Upper lobe of right lung (tissue), 1 donor: ENCODE results near the gene NINJ2. TPM values are rescaled to one million over a fixed set of nuclear protein-coding genes. Genes with fewer than 3 reads are reported as not detected.

ENCODE experiments used
- ATAC-seq: fragments of 200-7000 bp; cut with Tn5 transposase; one replicate; pipeline ENCODE4 v1.9.1; 2020; ENCODE audit warnings: mild to moderate bottlenecking, moderate library complexity
- DNase-seq: peaks from one replicate; pipeline ENCODE4 v3.0.0-alpha.2; 2020
- H3K27ac ChIP-seq: fragments of 200-600 bp; one replicate; pipeline ENCODE4 v1.8.0; 2022
- H3K27me3 ChIP-seq: fragments of 200-600 bp; one replicate; pipeline ENCODE4 v1.8.0; 2022; ENCODE audit warnings: mild to moderate bottlenecking
- H3K36me3 ChIP-seq: fragments of 200-600 bp; one replicate; pipeline ENCODE4 v1.8.0; 2022
- H3K4me1 ChIP-seq: fragments of 200-600 bp; one replicate; pipeline ENCODE4 v1.8.0; 2022
- H3K4me3 ChIP-seq: fragments of 200-600 bp; one replicate; pipeline ENCODE4 v1.8.0; 2022; ENCODE audit warnings: mild to moderate bottlenecking
- H3K9me3 ChIP-seq: fragments of 200-600 bp; one replicate; pipeline ENCODE4 v1.8.0; 2022
- intact Hi-C: fragments of 100-400 bp; cut with DNase I; formaldehyde crosslinking; loops from one replicate; pipeline ENCODE4 v1.11.0; 2022
- total RNA-seq: library from RNA; stranded (reverse); fragmentation: NEBNext Ultra II Directional; extraction: Animal tissue kit (Norgen Biotek cat#: 25700); gene quantifications from one replicate; pipeline ENCODE4 v1.2.1, GENCODE V29; 2021
- TF ChIP-seq, protein P1 (sequence below): fragments of 200-600 bp; IDR thresholded peaks from one replicate; pipeline ENCODE4 v1.8.0; 2022; ENCODE audit warnings: antibody characterized with exemption
- donor health status: DM: no; HTN: yes; CAD: no; lungs with severe emphysema.

The NINJ2 gene
- total RNA-seq, 1 donor from 2014 or later = 23.4 TPM

DNA sequence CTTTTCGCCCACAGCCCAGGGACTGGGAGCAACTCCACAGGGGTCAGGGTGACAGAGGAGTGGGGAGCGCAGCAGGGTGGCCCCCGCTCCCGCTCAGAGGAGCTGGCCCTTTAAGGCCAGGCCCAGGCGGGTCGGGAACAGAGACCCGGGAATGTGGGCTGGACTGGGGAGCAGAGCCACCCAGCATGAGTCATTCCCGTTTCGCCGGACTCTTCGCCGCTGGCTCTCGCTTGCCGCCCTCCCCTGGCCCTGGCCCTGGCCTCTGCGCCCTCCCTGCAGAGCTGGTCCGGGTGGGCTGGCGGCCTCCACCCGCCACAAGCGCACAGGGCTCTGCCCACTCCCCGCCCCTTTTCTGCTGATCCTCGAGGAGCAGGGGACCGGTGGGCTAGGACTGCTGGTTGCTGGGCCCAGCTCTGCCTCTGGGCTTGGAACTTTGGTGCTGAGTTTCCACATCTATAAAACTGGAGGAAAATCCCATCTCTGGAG is 92.8 kb downstream of the NINJ2 start:
- DNase-seq = peak; percentile 87
- intact Hi-C loops = loop anchor here (10.0 kb wide), 2 partner anchors 74 to 184 kb away; partner anchors contain the start of gene WNK1
- H3K4me3 ChIP-seq = peak overlapping the region; percentile 64
- TF ChIP-seq, protein P1, sequence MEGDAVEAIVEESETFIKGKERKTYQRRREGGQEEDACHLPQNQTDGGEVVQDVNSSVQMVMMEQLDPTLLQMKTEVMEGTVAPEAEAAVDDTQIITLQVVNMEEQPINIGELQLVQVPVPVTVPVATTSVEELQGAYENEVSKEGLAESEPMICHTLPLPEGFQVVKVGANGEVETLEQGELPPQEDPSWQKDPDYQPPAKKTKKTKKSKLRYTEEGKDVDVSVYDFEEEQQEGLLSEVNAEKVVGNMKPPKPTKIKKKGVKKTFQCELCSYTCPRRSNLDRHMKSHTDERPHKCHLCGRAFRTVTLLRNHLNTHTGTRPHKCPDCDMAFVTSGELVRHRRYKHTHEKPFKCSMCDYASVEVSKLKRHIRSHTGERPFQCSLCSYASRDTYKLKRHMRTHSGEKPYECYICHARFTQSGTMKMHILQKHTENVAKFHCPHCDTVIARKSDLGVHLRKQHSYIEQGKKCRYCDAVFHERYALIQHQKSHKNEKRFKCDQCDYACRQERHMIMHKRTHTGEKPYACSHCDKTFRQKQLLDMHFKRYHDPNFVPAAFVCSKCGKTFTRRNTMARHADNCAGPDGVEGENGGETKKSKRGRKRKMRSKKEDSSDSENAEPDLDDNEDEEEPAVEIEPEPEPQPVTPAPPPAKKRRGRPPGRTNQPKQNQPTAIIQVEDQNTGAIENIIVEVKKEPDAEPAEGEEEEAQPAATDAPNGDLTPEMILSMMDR = no peak
- H3K27me3 ChIP-seq = no peaks in the 10 kb centered on the region
- no peaks in the 10 kb centered on the region for H3K9me3 ChIP-seq
- peaks cover 21% of the 10 kb centered on the region for H3K4me1 ChIP-seq
- H3K36me3 ChIP-seq = no peaks in the 10 kb centered on the region
- peak overlapping the region; percentile 73 for H3K27ac ChIP-seq
- ATAC-seq = peak; percentile 83

DNA sequence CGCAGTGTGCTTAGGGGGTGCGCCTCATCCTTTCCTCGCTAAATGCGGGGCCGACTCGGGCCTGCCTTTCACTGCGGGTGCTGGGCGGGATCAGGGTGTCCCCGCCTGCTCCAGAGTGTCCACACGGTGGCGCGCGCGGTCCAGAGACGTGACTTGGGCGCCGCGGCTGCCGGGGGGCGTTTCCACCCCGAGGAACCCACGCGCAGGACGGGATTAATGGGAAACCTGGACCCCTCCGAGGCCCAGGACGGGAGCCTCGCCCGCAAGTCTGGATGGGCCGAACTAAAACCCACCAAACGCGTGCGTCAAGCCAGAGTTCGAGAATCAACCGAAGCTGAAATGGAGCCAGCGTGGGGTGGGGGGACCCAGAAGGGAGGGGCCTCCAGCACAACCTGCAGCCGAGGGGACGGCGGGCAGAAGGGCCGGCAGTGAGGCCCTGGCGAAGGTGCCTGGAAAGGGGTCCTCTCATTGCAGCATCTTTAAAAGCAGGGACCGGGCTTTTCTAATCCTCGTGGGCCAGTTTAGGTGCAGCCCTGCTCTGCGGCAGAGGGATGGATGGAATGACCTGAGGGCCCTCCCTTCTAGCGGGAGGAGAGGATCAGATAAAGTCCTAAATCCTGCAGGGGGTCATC is 93.3 kb downstream of the NINJ2 start:
- H3K4me3 ChIP-seq = peak overlapping the region; percentile 64
- H3K4me1 ChIP-seq = peaks cover 16% of the 10 kb centered on the region
- H3K9me3 ChIP-seq = no peaks in the 10 kb centered on the region
- intact Hi-C loops = loop anchor here (5.0 to 10.0 kb wide), 4 partner anchors 75 to 382 kb away; partner anchors contain the start of gene WNK1
- H3K27ac ChIP-seq = peak overlapping the region; percentile 73
- TF ChIP-seq, protein P1 = peak; percentile 93
- peak; percentile 89 for ATAC-seq
- no peaks in the 10 kb centered on the region for H3K27me3 ChIP-seq
- no peaks in the 10 kb centered on the region for H3K36me3 ChIP-seq
- peak; percentile 93 for DNase-seq

DNA sequence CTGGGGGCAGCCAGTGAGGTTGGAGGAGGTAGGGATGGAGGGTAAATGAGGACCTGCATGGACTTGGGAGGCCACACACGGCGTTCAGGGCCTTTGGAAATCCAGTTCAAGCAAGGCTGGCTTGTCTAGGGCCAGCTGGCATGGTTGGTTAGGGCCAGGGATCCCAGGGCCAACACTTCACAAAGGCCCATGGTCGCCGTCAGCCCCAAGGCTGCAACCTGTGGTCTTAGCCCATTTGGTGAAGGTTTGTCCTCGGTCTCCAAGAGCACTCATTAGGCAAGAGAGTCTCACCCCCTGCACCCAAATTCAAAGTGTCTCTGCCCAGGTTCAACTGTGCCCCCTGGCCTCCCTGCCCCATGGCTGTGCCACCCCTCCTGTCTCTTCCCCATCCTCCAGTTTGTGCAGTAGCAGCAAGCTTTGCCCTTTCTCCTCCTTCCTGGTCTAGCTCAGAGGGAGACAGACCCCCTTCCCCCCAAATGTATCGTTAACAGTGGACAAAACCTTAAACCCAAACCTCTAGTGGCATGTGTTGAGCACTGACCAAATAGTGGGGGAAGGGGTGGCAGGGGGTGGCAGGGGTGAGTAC is 94.1 kb downstream of the NINJ2 start:
- intact Hi-C loops = loop anchor here (5.0 kb wide), 2 partner anchors 243 to 383 kb away; no protein-coding TSS in a partner anchor
- DNase-seq = no peak
- H3K27ac ChIP-seq = no peak overlapping the region

DNA sequence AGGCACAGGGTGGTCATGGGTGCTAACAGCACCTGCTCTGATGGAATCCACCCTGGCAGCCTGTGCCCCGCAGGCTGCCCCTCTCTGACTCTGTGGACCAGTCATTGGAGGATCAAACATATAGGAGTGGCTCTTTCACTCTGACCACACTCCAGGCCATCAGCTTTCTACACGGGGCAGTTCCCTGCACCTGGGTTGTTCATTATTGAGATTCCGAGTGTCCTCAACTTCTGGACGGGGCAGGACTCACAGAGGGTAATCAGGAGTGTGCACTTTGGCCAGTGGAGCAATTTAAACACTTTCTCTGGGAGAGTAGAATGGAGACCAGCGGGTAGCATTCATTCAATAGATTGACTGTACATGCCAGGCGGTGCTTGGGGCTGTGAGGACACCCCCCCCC is 94.8 kb downstream of the NINJ2 start:
- intact Hi-C loops = loop anchor here (5.0 kb wide), 2 partner anchors 244 to 384 kb away; no protein-coding TSS in a partner anchor
- DNase-seq = no peak

More for the DNA sequence above, 94.1 kb downstream of the NINJ2 start:
- H3K36me3 ChIP-seq = no peaks in the 10 kb centered on the region
- no peak for ATAC-seq
- no peak overlapping the region for H3K4me3 ChIP-seq
- TF ChIP-seq, protein P1 = no peak
- peaks cover 16% of the 10 kb centered on the region for H3K4me1 ChIP-seq
- no peaks in the 10 kb centered on the region for H3K9me3 ChIP-seq
- H3K27me3 ChIP-seq = no peaks in the 10 kb centered on the region

DNA sequence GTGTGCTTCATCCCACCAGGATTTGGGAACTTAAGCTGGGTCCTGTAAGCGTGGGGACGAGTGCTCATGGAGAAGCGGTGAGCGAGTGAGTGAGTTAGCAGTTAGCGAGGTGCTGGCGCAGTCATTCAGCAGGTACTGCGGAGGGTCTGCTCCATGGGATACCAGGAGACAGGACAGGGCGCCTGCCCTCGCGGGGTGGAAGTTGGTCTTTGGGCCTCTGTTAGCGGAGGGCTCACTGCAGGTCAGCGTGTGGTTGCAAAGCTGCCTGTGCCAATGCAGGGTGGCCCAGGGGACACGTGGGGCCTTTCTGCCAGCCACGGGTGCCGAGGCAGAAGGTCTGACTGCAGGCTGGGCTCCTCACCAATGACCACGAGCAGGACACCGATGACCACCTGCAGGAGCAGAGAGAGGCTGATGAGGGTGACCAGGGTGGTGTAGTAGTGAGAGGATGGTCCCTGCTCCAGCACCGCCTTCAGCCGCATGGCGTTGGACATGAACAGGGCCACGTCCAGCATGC is 97.6 kb downstream of the NINJ2 start:
- TF ChIP-seq, protein P1 = no peak
- no peaks in the 10 kb centered on the region for H3K36me3 ChIP-seq
- intact Hi-C loops = loop anchor here (5.0 kb wide), 2 partner anchors 247 to 387 kb away; no protein-coding TSS in a partner anchor

More for the DNA sequence above, 94.8 kb downstream of the NINJ2 start:
- Histone ChIP-seq H3K4me3 (no peak overlapping the region), H3K36me3 (no peaks in the 10 kb centered on the region), H3K27me3 (no peaks in the 10 kb centered on the region), H3K9me3 (no peaks in the 10 kb centered on the region), H3K4me1 (peaks cover 16% of the 10 kb centered on the region), H3K27ac (no peak overlapping the region)
- TF ChIP-seq, protein P1 = no peak
- ATAC-seq = no peak

More for the DNA sequence above, 97.6 kb downstream of the NINJ2 start:
- no peak overlapping the region for H3K4me3 ChIP-seq
- H3K4me1 ChIP-seq = peaks cover 18% of the 10 kb centered on the region
- no peak overlapping the region for H3K27ac ChIP-seq
- DNase-seq (no peak), ATAC-seq (no peak)
- no peaks in the 10 kb centered on the region for H3K9me3 ChIP-seq
- H3K27me3 ChIP-seq = no peaks in the 10 kb centered on the region
